Neural cell (in vitro differentiated cells): Measurements from ENCODE around the gene ACP1.

ENCODE experiments used
- EP300 ChIP-seq: fragments of 450-650 bp; conservative IDR thresholded peaks from 2 replicates; pipeline ENCODE4 v1.6.1; 2014; ENCODE audit warnings: antibody characterized with exemption, mild to moderate bottlenecking, moderate library complexity; ENCODE audit not compliant: poor library complexity, severe bottlenecking
- EZH2 ChIP-seq: fragments of 200-600, 300-800 bp; shearing (Covaris generic), sonication (generic); IDR thresholded peaks from 2 replicates; pipeline ENCODE4 v1.6.1; 2014; ENCODE audit warnings: antibody characterized with exemption, low read length, borderline replicate concordance, mild to moderate bottlenecking; ENCODE audit not compliant: insufficient read depth, poor library complexity, severe bottlenecking
- MXI1 ChIP-seq: fragments of 450-650 bp; conservative IDR thresholded peaks from 2 replicates; pipeline ENCODE4 v1.6.1; 2014; ENCODE audit warnings: antibody characterized with exemption, mild to moderate bottlenecking; ENCODE audit not compliant: poor library complexity, severe bottlenecking
- POLR2AphosphoS5 ChIP-seq: IDR thresholded peaks from 2 replicates; pipeline ENCODE4 v1.6.1; 2012
- RAD21 ChIP-seq: fragments of 450-650 bp; conservative IDR thresholded peaks from 2 replicates; pipeline ENCODE4 v1.6.1; 2014; ENCODE audit warnings: antibody characterized with exemption, mild to moderate bottlenecking, moderate library complexity
- REST ChIP-seq: IDR thresholded peaks from 2 replicates; pipeline ENCODE4 v1.6.1; 2012; ENCODE audit warnings: borderline replicate concordance
- SMC3 ChIP-seq: fragments of 450-650 bp; conservative IDR thresholded peaks from 2 replicates; pipeline ENCODE4 v1.6.1; 2014; ENCODE audit warnings: antibody characterized with exemption, mild to moderate bottlenecking, moderate library complexity; ENCODE audit not compliant: poor library complexity
- TAF1 ChIP-seq: IDR thresholded peaks from 2 replicates; pipeline ENCODE4 v1.6.1; 2012; ENCODE audit warnings: low read depth
- TF ChIP-seq, protein P1 (sequence below): fragments of 450-650 bp; IDR thresholded peaks from 2 replicates; pipeline ENCODE4 v1.5.1; 2014; ENCODE audit warnings: antibody characterized with exemption, mild to moderate bottlenecking, moderate library complexity; ENCODE audit not compliant: poor library complexity, severe bottlenecking

GRCh38 chr2:264493-265468 is at the start of gene ACP1:
- TF ChIP-seq RAD21, result peak; percentile 42
- peak; percentile 95 for TF ChIP-seq POLR2AphosphoS5
- peak; percentile 81 for TF ChIP-seq MXI1
- peak; percentile 25 for TF ChIP-seq EP300
- TF ChIP-seq, protein P1, sequence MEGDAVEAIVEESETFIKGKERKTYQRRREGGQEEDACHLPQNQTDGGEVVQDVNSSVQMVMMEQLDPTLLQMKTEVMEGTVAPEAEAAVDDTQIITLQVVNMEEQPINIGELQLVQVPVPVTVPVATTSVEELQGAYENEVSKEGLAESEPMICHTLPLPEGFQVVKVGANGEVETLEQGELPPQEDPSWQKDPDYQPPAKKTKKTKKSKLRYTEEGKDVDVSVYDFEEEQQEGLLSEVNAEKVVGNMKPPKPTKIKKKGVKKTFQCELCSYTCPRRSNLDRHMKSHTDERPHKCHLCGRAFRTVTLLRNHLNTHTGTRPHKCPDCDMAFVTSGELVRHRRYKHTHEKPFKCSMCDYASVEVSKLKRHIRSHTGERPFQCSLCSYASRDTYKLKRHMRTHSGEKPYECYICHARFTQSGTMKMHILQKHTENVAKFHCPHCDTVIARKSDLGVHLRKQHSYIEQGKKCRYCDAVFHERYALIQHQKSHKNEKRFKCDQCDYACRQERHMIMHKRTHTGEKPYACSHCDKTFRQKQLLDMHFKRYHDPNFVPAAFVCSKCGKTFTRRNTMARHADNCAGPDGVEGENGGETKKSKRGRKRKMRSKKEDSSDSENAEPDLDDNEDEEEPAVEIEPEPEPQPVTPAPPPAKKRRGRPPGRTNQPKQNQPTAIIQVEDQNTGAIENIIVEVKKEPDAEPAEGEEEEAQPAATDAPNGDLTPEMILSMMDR, result peak; percentile 39
- TF ChIP-seq REST, result no peak
- peak; percentile 59 for TF ChIP-seq TAF1
- TF ChIP-seq EZH2, result no peak
- peak; percentile 57 for TF ChIP-seq SMC3
